GM18505 (cell line): Measurements from ENCODE around the gene FBXL7.

Source experiments
- ATAC-seq: cut with Tn5 transposase; IDR thresholded peaks from one replicate; pipeline ENCODE4 v1.9.1; 2021; ENCODE audit not compliant: unreplicated experiment
- POLR2A ChIP-seq: IDR thresholded peaks from 4 replicates; pipeline ENCODE4 v1.6.1; 2011; ENCODE audit warnings: borderline replicate concordance; ENCODE audit not compliant: insufficient read depth, insufficient read length; ENCODE audit errors: extremely low read depth

The FBXL7 gene

GRCh38 chr5:15719784-15720183 is 219.8 kb downstream of the FBXL7 start:
- no peak for ATAC-seq
- TF ChIP-seq POLR2A = no peak

GRCh38 chr5:15720515-15720914 is 220.5 kb downstream of the FBXL7 start:
- TF ChIP-seq POLR2A = no peak

GRCh38 chr5:15722305-15722704 is 222.3 kb downstream of the FBXL7 start:
- no peak for TF ChIP-seq POLR2A
- no peak for ATAC-seq

More at GRCh38 chr5:15720515-15720914, 220.5 kb downstream of the FBXL7 start:
- ATAC-seq = no peak

GRCh38 chr5:15727375-15727774 is 227.4 kb downstream of the FBXL7 start:
- ATAC-seq = no peak
- TF ChIP-seq POLR2A = no peak

GRCh38 chr5:15728811-15729210 is 228.8 kb downstream of the FBXL7 start:
- TF ChIP-seq POLR2A = no peak

GRCh38 chr5:15731699-15732098 is 231.7 kb downstream of the FBXL7 start:
- no peak for ATAC-seq
- TF ChIP-seq POLR2A = no peak

More at GRCh38 chr5:15728811-15729210, 228.8 kb downstream of the FBXL7 start:
- ATAC-seq = no peak

GRCh38 chr5:15734058-15734457 is 234.1 kb downstream of the FBXL7 start:
- no peak for ATAC-seq
- no peak for TF ChIP-seq POLR2A

GRCh38 chr5:15737036-15737821 is 237.2 kb downstream of the FBXL7 start:
- no peak for TF ChIP-seq POLR2A
- ATAC-seq = no peak

GRCh38 chr5:15737871-15738664 is 238.1 kb downstream of the FBXL7 start:
- no peak for TF ChIP-seq POLR2A
- no peak for ATAC-seq

GRCh38 chr5:15740383-15740782 is 240.4 kb downstream of the FBXL7 start:
- no peak for TF ChIP-seq POLR2A
- ATAC-seq = no peak

- no peak for TF ChIP-seq POLR2A
- ATAC-seq = no peak
Measured at GRCh38 chr5:15741591-15741990, 241.6 kb downstream of the FBXL7 start.

GRCh38 chr5:15746833-15747232 is 246.9 kb downstream of the FBXL7 start:
- TF ChIP-seq POLR2A = no peak
- ATAC-seq = no peak

GRCh38 chr5:15748266-15748665 is 248.3 kb downstream of the FBXL7 start:
- no peak for ATAC-seq
- no peak for TF ChIP-seq POLR2A
